HG02973 (cell line): ENCODE data around the gene EEFSEC.

ENCODE experiments used
- ATAC-seq: cut with Tn5 transposase; IDR thresholded peaks from one replicate; pipeline ENCODE4 v1.9.1; 2021; ENCODE audit warnings: moderate library complexity; ENCODE audit not compliant: unreplicated experiment

Gene EEFSEC

GRCh38 chr3:128309026-128309425 lies 155.7 kb downstream of the EEFSEC start:
- ATAC-seq, result no peak

GRCh38 chr3:128310286-128311058 lies 157.2 kb downstream of the EEFSEC start:
- no peak for ATAC-seq

GRCh38 chr3:128311441-128311844 lies 158.2 kb downstream of the EEFSEC start:
- no peak for ATAC-seq

- ATAC-seq, result no peak
These were observed 159.0 kb downstream of the EEFSEC start for GRCh38 chr3:128312271-128312670.

GRCh38 chr3:128313071-128313725 lies 159.9 kb downstream of the EEFSEC start:
- no peak for ATAC-seq

- ATAC-seq, result no peak
These were observed 160.7 kb downstream of the EEFSEC start for GRCh38 chr3:128313935-128314334.

- ATAC-seq, result no peak
These were observed 162.0 kb downstream of the EEFSEC start for GRCh38 chr3:128315313-128315712.

- ATAC-seq, result no peak
These were observed 163.2 kb downstream of the EEFSEC start for GRCh38 chr3:128316481-128316891.

GRCh38 chr3:128317101-128317697 lies 163.9 kb downstream of the EEFSEC start:
- no peak for ATAC-seq

GRCh38 chr3:128317698-128318231 lies 164.5 kb downstream of the EEFSEC start:
- ATAC-seq, result no peak

GRCh38 chr3:128318275-128318941 lies 165.1 kb downstream of the EEFSEC start:
- no peak for ATAC-seq

GRCh38 chr3:128319107-128319506 lies 165.8 kb downstream of the EEFSEC start:
- no peak for ATAC-seq

- ATAC-seq, result no peak
These were observed 166.5 kb downstream of the EEFSEC start for GRCh38 chr3:128319741-128320141.

GRCh38 chr3:128320551-128321340 lies 167.5 kb downstream of the EEFSEC start:
- no peak for ATAC-seq

- ATAC-seq, result no peak
These were observed 168.1 kb downstream of the EEFSEC start for GRCh38 chr3:128321418-128321817.

- ATAC-seq, result no peak
These were observed 169.0 kb downstream of the EEFSEC start for GRCh38 chr3:128322030-128323022.

- no peak for ATAC-seq
These were observed 170.2 kb downstream of the EEFSEC start for GRCh38 chr3:128323206-128324081.

GRCh38 chr3:128324911-128325592 lies 171.8 kb downstream of the EEFSEC start:
- no peak for ATAC-seq
